ENCODE data around the gene CTXND2. TPM values are rescaled to one million over a fixed set of nuclear protein-coding genes. Genes with fewer than 3 reads are reported as not detected.
A peak's percentile ranks its signal among the peaks of the same experiment; 100 is the strongest.
"Not testable (repeated sequence)": the region's sequence is repeated elsewhere in the genome, so short reads cannot be mapped to it uniquely, and the experiment has no call there.

Gene CTXND2
- total and polyA plus RNA-seq, 9 of the 15 experiments (the other 6 are each of a cell fraction or from before 2014, with no cell fraction given), result not detected

DNA sequence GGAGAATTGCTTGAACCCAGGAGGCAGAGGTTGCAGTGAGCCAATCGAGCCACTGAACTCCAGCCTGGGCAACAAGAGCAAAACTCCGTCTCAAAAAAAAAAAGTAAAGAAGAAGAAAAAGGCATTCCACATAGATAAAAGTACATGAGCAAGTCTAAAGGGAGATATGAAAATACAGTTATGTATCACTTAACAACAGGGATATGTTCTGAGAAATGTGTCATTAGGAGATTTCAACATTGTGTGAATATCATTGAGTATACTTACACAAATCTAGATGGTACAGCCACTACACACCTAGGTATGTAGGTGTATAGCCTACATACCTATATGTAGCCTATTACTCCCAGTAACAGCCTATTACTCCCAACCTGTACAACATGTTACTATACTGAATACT, 23.2 kb upstream of the CTXND2 start:
- BruUV-seq (replicated peaks), result no TSS peak
- no peak overlapping the region for H2AFZ ChIP-seq (ENCODE audit: low read depth, low read length)
- H3K27ac ChIP-seq (ENCODE audit: extremely low read depth, low read depth, low read length), result no peak overlapping the region
- no peaks in the 10 kb centered on the region for H3K27me3 ChIP-seq (ENCODE audit: control insufficient read depth in 2 of 2, insufficient read depth in 2 of 2, low read length in 2 of 2)
- no peaks in the 10 kb centered on the region for H3K9me1 ChIP-seq (ENCODE audit: control insufficient read depth, insufficient read depth, low read length)
- H3K9ac ChIP-seq (ENCODE audit: insufficient read depth in 1 of 2, low read depth in 2 of 2, low read length in 2 of 2), result no peak overlapping the region
- ChIA-PET CTCF (ENCODE audit: low intra/inter-chr PET ratio) (no interaction called here), POLR2A (no interaction called here)
- H3K4me2 ChIP-seq (ENCODE audit: insufficient read depth, low read length), result no peak overlapping the region
- H4K20me1 ChIP-seq (replicated peaks; ENCODE audit: control insufficient read depth, insufficient read depth, low read length), result no peaks in the 10 kb centered on the region
- peaks cover 37% of the 10 kb centered on the region for H3K79me2 ChIP-seq (ENCODE audit: control insufficient read depth, insufficient read depth, low read length)
- no peak for DNase-seq (ENCODE audit: extremely low read depth in 1 of 4, low spot score in 3 of 4)
- peaks cover 0 to 3% of the 10 kb centered on the region in 2 experiments; a peak in 1 of 5 replicates for H3K4me1 ChIP-seq (replicated peaks in 1 of 2; ENCODE audit: control insufficient read depth in 2 of 2, insufficient read depth in 2 of 2, low read length in 2 of 2)
- H3K9me3 ChIP-seq (replicated peaks; ENCODE audit: control insufficient read depth, insufficient read depth, low read depth, low read length), result no peaks in the 10 kb centered on the region
- TF ChIP-seq CBFA2T3 (IDR thresholded peaks at IDR 0.05) (peak; percentile 35; the same call in 1 of the 2 replicates), LCOR (CRISPR knock-in tag; IDR thresholded peaks at IDR 0.05) (no peak)
- in situ Hi-C loops (cut with MboI) (no loop called here), intact Hi-C loops (cut with micrococcal nuclease) (no loop called here)
- H3K36me3 ChIP-seq (ENCODE audit: control insufficient read depth, insufficient read depth, low read length), result no peaks in the 10 kb centered on the region
- 80% methylated on average over 1 of the region's 2 CpGs for WGBS (ENCODE audit: insufficient coverage, low coverage, missing lambda C conversion rate)
- H3K4me3 ChIP-seq, result no peak overlapping the region
- no peak for FAIRE-seq
- ATAC-seq, result no peak

DNA sequence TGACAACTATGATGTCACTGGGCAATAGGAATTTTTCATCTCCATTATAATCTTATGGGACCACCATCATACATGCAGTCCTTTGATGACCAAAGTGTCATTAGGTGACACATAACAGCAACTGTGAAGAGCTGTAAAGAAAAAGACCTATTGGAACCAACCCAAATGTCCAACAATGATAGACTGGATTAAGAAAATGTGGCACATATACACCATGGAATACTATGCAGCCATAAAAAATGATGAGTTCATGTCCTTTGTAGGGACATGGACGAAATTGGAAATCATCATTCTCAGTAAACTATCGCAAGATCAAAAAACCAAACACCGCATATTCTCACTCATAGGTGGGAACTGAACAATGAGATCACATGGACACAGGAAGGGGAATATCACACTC, 22.7 kb upstream of the CTXND2 start:
- FAIRE-seq; H3K4me1 ChIP-seq (replicated peaks in 1 of 2; ENCODE audit: control insufficient read depth in 2 of 2, insufficient read depth in 2 of 2, low read length in 2 of 2); intact Hi-C loops (cut with micrococcal nuclease); H4K20me1 ChIP-seq (replicated peaks; ENCODE audit: control insufficient read depth, insufficient read depth, low read length); H3K36me3 ChIP-seq (ENCODE audit: control insufficient read depth, insufficient read depth, low read length); H3K9me1 ChIP-seq (ENCODE audit: control insufficient read depth, insufficient read depth, low read length); in situ Hi-C loops (cut with MboI); H2AFZ ChIP-seq (ENCODE audit: low read depth, low read length); H3K9ac ChIP-seq (ENCODE audit: insufficient read depth in 1 of 2, low read depth in 2 of 2, low read length in 2 of 2); POLR2A ChIA-PET; H3K9me3 ChIP-seq (replicated peaks; ENCODE audit: control insufficient read depth, insufficient read depth, low read depth, low read length); DNase-seq (ENCODE audit: extremely low read depth in 1 of 4, low spot score in 3 of 4); H3K27ac ChIP-seq (ENCODE audit: extremely low read depth, low read depth, low read length); ATAC-seq; H3K4me2 ChIP-seq (ENCODE audit: insufficient read depth, low read length); H3K4me3 ChIP-seq; H3K27me3 ChIP-seq (ENCODE audit: control insufficient read depth in 2 of 2, insufficient read depth in 2 of 2, low read length in 2 of 2); BruUV-seq (replicated peaks): not testable (repeated sequence)
- H3K79me2 ChIP-seq (ENCODE audit: control insufficient read depth, insufficient read depth, low read length), result peaks cover 37% of the 10 kb centered on the region
- TF ChIP-seq BCOR (IDR thresholded peaks at IDR 0.05), result 0 out of 2 replicates have a peak, but pooled peaks have one; percentile 17
- TF ChIP-seq RBM25 (IDR thresholded peaks at IDR 0.05; ENCODE audit: low read depth, low read length, severe bottlenecking), result peak; percentile 6
- WGBS (ENCODE audit: insufficient coverage, low coverage, missing lambda C conversion rate), result 73% methylated on average over 2 of the region's 3 CpGs
- CTCF ChIA-PET (ENCODE audit: low intra/inter-chr PET ratio), result interaction anchor here (0.7 kb wide), 1 partner anchor 31 kb away, joined by 4 read pairs; no protein-coding TSS in a partner anchor
